GM12892 (cell line): ENCODE data around the gene GOLGA6L2.

Experiments
- POLR2A ChIP-seq: IDR thresholded peaks from 2 replicates; pipeline ENCODE4 v1.6.1; 2011; ENCODE audit warnings: low read depth, low read length, control low read depth
- TAF1 ChIP-seq: IDR thresholded peaks from 2 replicates; pipeline ENCODE4 v1.6.1; 2011; ENCODE audit warnings: low read depth, mild to moderate bottlenecking, control low read depth, low read length, borderline replicate concordance

- TF ChIP-seq POLR2A, result no peak
- no peak for TF ChIP-seq TAF1
These were observed 10.6 kb downstream of the GOLGA6L2 start for GRCh38 chr15:23436421-23436820.
